ENCODE measurements around the gene MPP3.

MPP3 gene

DNA sequence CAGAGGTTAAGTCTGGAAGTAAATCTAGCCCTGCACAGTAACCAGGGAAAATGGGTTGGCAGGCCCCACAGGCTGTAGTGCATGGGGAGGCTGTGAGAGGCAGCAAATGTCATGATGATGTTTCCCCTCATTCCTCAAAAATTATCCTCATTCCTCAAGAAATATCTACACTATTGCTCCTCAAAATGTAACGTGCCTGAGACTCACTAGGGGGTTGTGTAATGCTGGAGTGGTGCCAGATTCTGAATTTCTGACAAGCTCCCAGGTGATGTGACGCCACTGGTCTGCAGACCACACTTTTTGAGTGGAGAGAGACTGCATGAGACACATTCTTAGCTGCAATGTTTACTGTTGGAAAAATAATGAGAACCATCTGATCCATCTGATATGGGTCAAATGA lies 1.2 kb upstream of the MPP3 start:
- Histone ChIP-seq H3K27ac (ENCODE audit: low read depth, low read length) (no peak overlapping the region), H3K9ac (ENCODE audit: low read length) (no peak overlapping the region), H2AFZ (ENCODE audit: low read depth, low read length, severe bottlenecking) (no peak overlapping the region), H3F3A (ENCODE audit: insufficient read depth) (no peaks in the 10 kb centered on the region), H3K27me3 (ENCODE audit: low read length) (no peaks in the 10 kb centered on the region), H3K36me3 (ENCODE audit: low read length) (no peaks in the 10 kb centered on the region), H3K9me3 (ENCODE audit: insufficient read depth, low read length) (no peaks in the 10 kb centered on the region), H3K9me2 (replicated peaks; ENCODE audit: insufficient read depth, low read length) (no peaks in the 10 kb centered on the region), H4K20me1 (ENCODE audit: low read depth, low read length) (no peaks in the 10 kb centered on the region), H3K79me2 (ENCODE audit: insufficient read depth, low read length) (no peaks in the 10 kb centered on the region), H3K4me3 (ENCODE audit: insufficient read depth, low read length, poor library complexity, severe bottlenecking) (no peak overlapping the region), H3K4me2 (ENCODE audit: low read depth, low read length, poor library complexity, severe bottlenecking) (no peak overlapping the region)
- no peak for TF ChIP-seq EZH2phosphoT487 (conservative IDR thresholded peaks at IDR 0.05; ENCODE audit: low read length)
- TF ChIP-seq, protein P1, sequence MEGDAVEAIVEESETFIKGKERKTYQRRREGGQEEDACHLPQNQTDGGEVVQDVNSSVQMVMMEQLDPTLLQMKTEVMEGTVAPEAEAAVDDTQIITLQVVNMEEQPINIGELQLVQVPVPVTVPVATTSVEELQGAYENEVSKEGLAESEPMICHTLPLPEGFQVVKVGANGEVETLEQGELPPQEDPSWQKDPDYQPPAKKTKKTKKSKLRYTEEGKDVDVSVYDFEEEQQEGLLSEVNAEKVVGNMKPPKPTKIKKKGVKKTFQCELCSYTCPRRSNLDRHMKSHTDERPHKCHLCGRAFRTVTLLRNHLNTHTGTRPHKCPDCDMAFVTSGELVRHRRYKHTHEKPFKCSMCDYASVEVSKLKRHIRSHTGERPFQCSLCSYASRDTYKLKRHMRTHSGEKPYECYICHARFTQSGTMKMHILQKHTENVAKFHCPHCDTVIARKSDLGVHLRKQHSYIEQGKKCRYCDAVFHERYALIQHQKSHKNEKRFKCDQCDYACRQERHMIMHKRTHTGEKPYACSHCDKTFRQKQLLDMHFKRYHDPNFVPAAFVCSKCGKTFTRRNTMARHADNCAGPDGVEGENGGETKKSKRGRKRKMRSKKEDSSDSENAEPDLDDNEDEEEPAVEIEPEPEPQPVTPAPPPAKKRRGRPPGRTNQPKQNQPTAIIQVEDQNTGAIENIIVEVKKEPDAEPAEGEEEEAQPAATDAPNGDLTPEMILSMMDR (IDR thresholded peaks at IDR 0.05; ENCODE audit: insufficient read depth, low read length, poor library complexity, severe bottlenecking): no peak

DNA sequence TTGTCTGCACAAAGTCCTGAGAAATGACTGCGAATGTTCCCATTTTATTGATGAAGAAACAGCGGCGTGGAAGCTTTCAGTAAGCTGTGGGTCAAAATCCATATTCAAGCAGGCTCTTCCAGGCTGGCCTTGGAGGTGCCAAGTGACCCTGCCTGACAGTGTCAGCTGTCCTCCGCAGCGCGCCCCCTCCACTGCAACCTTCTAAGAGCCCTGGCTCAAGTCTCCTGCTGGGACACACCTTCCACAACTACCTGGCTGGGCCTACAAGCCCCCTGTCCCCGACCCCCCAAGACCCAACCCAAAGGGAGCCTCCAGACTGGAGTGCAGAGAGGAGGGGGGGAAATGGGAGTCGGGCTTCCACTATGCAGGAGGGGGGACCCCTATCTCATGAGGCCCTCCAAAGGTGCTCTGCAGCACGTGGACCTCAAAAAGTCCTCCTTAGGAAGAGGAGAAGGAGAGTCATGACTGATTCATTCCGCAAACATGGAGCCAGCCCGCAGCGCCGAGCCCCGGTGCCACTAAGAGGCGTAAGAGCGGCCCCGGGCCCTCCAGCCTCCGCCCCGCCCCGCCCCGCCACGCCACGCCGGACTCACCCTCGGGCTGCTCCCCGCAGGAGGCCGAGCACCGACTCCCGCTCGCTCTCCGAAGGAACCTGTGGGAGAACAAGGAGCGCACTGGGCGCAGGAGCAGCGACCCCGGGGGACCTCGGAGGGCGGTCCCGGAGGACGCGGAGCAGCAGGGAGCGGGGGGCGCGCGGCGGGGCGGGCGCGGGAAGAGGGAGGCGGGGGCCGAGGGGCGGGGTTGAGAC lies 574 bp downstream of the MPP3 start:
- H3K9ac ChIP-seq (ENCODE audit: low read length): no peak overlapping the region
- H4K20me1 ChIP-seq (ENCODE audit: low read depth, low read length): no peaks in the 10 kb centered on the region
- H3K9me3 ChIP-seq (ENCODE audit: insufficient read depth, low read length): no peaks in the 10 kb centered on the region
- no peaks in the 10 kb centered on the region for H3K9me2 ChIP-seq (replicated peaks; ENCODE audit: insufficient read depth, low read length)
- H3F3A ChIP-seq (ENCODE audit: insufficient read depth): no peaks in the 10 kb centered on the region
- no peak overlapping the region for H3K4me2 ChIP-seq (ENCODE audit: low read depth, low read length, poor library complexity, severe bottlenecking)
- TF ChIP-seq EZH2phosphoT487 (conservative IDR thresholded peaks at IDR 0.05; ENCODE audit: low read length): no peak
- TF ChIP-seq, protein P1 (IDR thresholded peaks at IDR 0.05; ENCODE audit: insufficient read depth, low read length, poor library complexity, severe bottlenecking): no peak
- H3K36me3 ChIP-seq (ENCODE audit: low read length): no peaks in the 10 kb centered on the region
- H3K4me3 ChIP-seq (ENCODE audit: insufficient read depth, low read length, poor library complexity, severe bottlenecking): no peak overlapping the region
- H2AFZ ChIP-seq (ENCODE audit: low read depth, low read length, severe bottlenecking): no peak overlapping the region
- H3K79me2 ChIP-seq (ENCODE audit: insufficient read depth, low read length): no peaks in the 10 kb centered on the region
- H3K27me3 ChIP-seq (ENCODE audit: low read length): no peaks in the 10 kb centered on the region
- no peak overlapping the region for H3K27ac ChIP-seq (ENCODE audit: low read depth, low read length)

DNA sequence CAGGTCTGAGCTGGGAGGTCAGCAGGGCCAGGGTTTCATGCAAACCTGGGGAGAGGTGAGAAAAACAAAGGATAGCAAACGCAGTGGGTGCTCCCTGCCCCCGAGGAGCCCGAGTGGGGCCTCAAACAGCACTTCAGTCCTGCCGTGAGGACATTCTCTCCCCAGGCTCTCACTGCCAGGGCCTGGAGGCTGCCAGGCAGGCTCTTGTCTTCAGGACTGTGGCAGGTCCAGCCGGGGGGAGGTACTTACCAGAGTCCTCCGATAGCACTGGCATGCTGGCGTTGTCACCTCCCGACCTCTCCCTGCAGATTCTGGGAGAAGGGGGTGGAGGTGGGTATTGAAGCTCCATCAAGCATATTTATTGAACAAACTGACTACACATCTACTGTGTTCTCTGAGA lies 1.3 kb downstream of the MPP3 start:
- no peak overlapping the region for H3K9ac ChIP-seq (ENCODE audit: low read length)
- TF ChIP-seq, protein P1 (IDR thresholded peaks at IDR 0.05; ENCODE audit: insufficient read depth, low read length, poor library complexity, severe bottlenecking): no peak
- no peak for TF ChIP-seq EZH2phosphoT487 (conservative IDR thresholded peaks at IDR 0.05; ENCODE audit: low read length)
- no peak overlapping the region for H3K27ac ChIP-seq (ENCODE audit: low read depth, low read length)
- H3K9me3 ChIP-seq (ENCODE audit: insufficient read depth, low read length): no peaks in the 10 kb centered on the region
- H3K79me2 ChIP-seq (ENCODE audit: insufficient read depth, low read length): no peaks in the 10 kb centered on the region
- no peaks in the 10 kb centered on the region for H3F3A ChIP-seq (ENCODE audit: insufficient read depth)
- H3K4me2 ChIP-seq (ENCODE audit: low read depth, low read length, poor library complexity, severe bottlenecking): no peak overlapping the region
- H3K36me3 ChIP-seq (ENCODE audit: low read length): no peaks in the 10 kb centered on the region
- no peak overlapping the region for H3K4me3 ChIP-seq (ENCODE audit: insufficient read depth, low read length, poor library complexity, severe bottlenecking)
- no peaks in the 10 kb centered on the region for H3K27me3 ChIP-seq (ENCODE audit: low read length)
- H2AFZ ChIP-seq (ENCODE audit: low read depth, low read length, severe bottlenecking): no peak overlapping the region
- H3K9me2 ChIP-seq (replicated peaks; ENCODE audit: insufficient read depth, low read length): no peaks in the 10 kb centered on the region
- no peaks in the 10 kb centered on the region for H4K20me1 ChIP-seq (ENCODE audit: low read depth, low read length)

All from SU-DHL-6 (cell line).